ENCODE measurements around the gene MARCKS.

DNA sequence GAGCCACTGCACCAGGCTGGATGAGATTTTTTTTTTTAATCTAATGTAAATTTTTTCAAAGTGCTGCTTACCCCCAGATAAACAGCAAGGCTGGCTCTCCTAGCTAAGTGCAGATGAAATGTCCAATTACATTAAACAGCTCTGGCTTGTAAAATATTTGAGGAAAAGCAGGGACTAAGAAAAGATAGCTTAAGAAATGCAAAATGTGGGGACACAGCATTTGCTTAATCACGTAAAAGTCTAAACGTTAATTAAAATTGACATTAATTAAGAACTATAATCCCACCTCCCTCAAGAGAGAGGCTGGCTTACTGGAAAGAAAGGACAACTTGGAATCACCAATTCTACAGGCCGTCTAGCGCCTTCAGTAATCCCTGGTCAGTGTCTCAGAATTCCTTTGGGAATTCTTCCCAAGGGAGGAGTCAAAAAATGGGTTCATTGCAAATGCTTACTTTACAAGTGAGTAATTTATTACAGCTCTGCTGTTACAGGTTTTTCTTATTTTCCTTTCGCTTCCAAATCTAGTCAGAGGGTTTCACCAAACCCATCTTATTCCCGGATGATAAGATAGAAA lies 13.6 kb upstream of the MARCKS start:
- TF ChIP-seq, protein P1, sequence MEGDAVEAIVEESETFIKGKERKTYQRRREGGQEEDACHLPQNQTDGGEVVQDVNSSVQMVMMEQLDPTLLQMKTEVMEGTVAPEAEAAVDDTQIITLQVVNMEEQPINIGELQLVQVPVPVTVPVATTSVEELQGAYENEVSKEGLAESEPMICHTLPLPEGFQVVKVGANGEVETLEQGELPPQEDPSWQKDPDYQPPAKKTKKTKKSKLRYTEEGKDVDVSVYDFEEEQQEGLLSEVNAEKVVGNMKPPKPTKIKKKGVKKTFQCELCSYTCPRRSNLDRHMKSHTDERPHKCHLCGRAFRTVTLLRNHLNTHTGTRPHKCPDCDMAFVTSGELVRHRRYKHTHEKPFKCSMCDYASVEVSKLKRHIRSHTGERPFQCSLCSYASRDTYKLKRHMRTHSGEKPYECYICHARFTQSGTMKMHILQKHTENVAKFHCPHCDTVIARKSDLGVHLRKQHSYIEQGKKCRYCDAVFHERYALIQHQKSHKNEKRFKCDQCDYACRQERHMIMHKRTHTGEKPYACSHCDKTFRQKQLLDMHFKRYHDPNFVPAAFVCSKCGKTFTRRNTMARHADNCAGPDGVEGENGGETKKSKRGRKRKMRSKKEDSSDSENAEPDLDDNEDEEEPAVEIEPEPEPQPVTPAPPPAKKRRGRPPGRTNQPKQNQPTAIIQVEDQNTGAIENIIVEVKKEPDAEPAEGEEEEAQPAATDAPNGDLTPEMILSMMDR (IDR thresholded peaks at IDR 0.05) = no peak
- no peak for TF ChIP-seq FOSL2 (IDR thresholded peaks at IDR 0.05; ENCODE audit: borderline replicate concordance, low read depth)
- TF ChIP-seq SIN3A (IDR thresholded peaks at IDR 0.05; ENCODE audit: borderline replicate concordance, low read depth, low read length) = no peak

All from SK-N-SH (cell line).